ENCODE results near the gene SOWAHA. TPM values are rescaled to one million over a fixed set of nuclear protein-coding genes. Genes with fewer than 3 reads are reported as not detected.

SOWAHA gene
- total RNA-seq, 2 donors from 2014 or later, result 0.13 TPM; not detected in 1

- Histone ChIP-seq H3K36me3 (ENCODE audit: control insufficient read depth, insufficient read depth, low read length) (no peaks in the 10 kb centered on the region), H3K9ac (ENCODE audit: extremely low read depth, low read length, poor library complexity, severe bottlenecking) (no peak overlapping the region), H3K4me3 (ENCODE audit: low read length) (no peak overlapping the region), H3K4me1 (ENCODE audit: control insufficient read depth, insufficient read depth, low read length) (peaks cover 4% of the 10 kb centered on the region), H3K9me3 (ENCODE audit: control insufficient read depth, low read length) (no peaks in the 10 kb centered on the region), H3K27ac (ENCODE audit: low read depth, low read length) (no peak overlapping the region), H3K27me3 (ENCODE audit: control insufficient read depth, insufficient read depth, low read length, poor library complexity, severe bottlenecking) (peaks cover 54% of the 10 kb centered on the region)
- no peak for DNase-seq
- WGBS, 2 experiments (ENCODE audit: insufficient coverage in 1 of 2, insufficient read length in 1 of 2), result 94 to 95% methylated on average over 2 to 3 of the region's 3 CpGs
- no peak for TF ChIP-seq CTCF (conservative IDR thresholded peaks at IDR 0.05)
- Mint-ChIP-seq H3K27me3 (ENCODE audit: insufficient read depth) (peaks cover 45% of the 10 kb centered on the region), H3K4me3 (no peak overlapping the region), H3K4me1 (peaks cover 17% of the 10 kb centered on the region), H3K27ac (no peak overlapping the region), H3K9me3 (no peaks in the 10 kb centered on the region), H3K36me3 (ENCODE audit: low read depth) (peaks cover 3% of the 10 kb centered on the region)
Observed at GRCh38 chr5:132824426-132824825, 11.3 kb downstream of the SOWAHA start.

- Mint-ChIP-seq H3K27ac (peak overlapping the region; percentile 44), H3K9me3 (no peaks in the 10 kb centered on the region), H3K36me3 (ENCODE audit: low read depth) (peaks cover 3% of the 10 kb centered on the region), H3K4me3 (peak overlapping the region; percentile 42), H3K27me3 (ENCODE audit: insufficient read depth) (peaks cover 50% of the 10 kb centered on the region), H3K4me1 (peaks cover 16% of the 10 kb centered on the region)
- no peak overlapping the region for H3K9ac ChIP-seq (ENCODE audit: extremely low read depth, low read length, poor library complexity, severe bottlenecking)
- no peaks in the 10 kb centered on the region for H3K9me3 ChIP-seq (ENCODE audit: control insufficient read depth, low read length)
- no peaks in the 10 kb centered on the region for H3K36me3 ChIP-seq (ENCODE audit: control insufficient read depth, insufficient read depth, low read length)
- no peak overlapping the region for H3K27ac ChIP-seq (ENCODE audit: low read depth, low read length)
- peaks cover 62% of the 10 kb centered on the region for H3K27me3 ChIP-seq (ENCODE audit: control insufficient read depth, insufficient read depth, low read length, poor library complexity, severe bottlenecking)
- 36 to 84% methylated on average over 13 to 71 of the region's 71 CpGs for WGBS, 2 experiments (ENCODE audit: insufficient coverage in 1 of 2, insufficient read length in 1 of 2)
- peak; percentile 85 for DNase-seq
- no peak overlapping the region for H3K4me3 ChIP-seq (ENCODE audit: low read length)
- TF ChIP-seq CTCF (conservative IDR thresholded peaks at IDR 0.05), result no peak
- peaks cover 4% of the 10 kb centered on the region for H3K4me1 ChIP-seq (ENCODE audit: control insufficient read depth, insufficient read depth, low read length)
Observed at GRCh38 chr5:132825033-132825833, 12.1 kb downstream of the SOWAHA start.

DNA sequence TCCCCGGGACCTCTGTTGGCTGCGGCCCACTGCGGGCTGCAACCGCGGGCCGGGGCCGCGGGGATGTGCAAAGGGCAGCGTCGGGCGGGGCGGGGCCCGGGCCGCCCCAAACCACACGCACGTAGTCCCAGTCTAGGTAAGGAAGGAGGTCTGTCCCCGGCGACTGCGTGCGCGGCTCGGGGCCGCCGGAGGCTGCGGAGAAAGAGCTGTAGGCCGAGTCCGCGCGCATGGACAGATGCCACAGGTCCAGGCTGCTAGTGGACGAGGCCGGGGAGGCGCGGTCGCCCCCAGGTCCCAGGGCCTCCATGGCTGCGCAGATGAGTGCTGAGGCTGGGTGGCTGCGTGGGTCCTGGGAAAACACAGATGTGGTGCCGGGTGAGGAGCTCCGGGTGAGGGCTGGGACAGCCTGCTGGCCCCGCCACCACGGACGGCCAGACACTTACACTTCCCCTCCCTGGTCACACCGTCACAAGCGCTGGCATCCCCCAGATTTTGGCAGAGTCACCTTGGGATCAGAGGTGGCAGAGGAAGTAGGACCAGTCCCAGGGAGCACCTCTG, 12.8 kb downstream of the SOWAHA start:
- H3K27me3 Mint-ChIP-seq (ENCODE audit: insufficient read depth), result peaks cover 48% of the 10 kb centered on the region
- no peaks in the 10 kb centered on the region for H3K9me3 Mint-ChIP-seq
- no peak overlapping the region for H3K27ac Mint-ChIP-seq
- Histone ChIP-seq H3K9ac (ENCODE audit: extremely low read depth, low read length, poor library complexity, severe bottlenecking) (no peak overlapping the region), H3K4me1 (ENCODE audit: control insufficient read depth, insufficient read depth, low read length) (peaks cover 4% of the 10 kb centered on the region), H3K36me3 (ENCODE audit: control insufficient read depth, insufficient read depth, low read length) (no peaks in the 10 kb centered on the region), H3K4me3 (ENCODE audit: low read length) (no peak overlapping the region), H3K27ac (ENCODE audit: low read depth, low read length) (no peak overlapping the region), H3K9me3 (ENCODE audit: control insufficient read depth, low read length) (no peaks in the 10 kb centered on the region), H3K27me3 (ENCODE audit: control insufficient read depth, insufficient read depth, low read length, poor library complexity, severe bottlenecking) (peaks cover 65% of the 10 kb centered on the region)
- H3K4me1 Mint-ChIP-seq, result peaks cover 15% of the 10 kb centered on the region
- no peak for TF ChIP-seq CTCF (conservative IDR thresholded peaks at IDR 0.05)
- peak; percentile 81 for DNase-seq
- peaks cover 3% of the 10 kb centered on the region for H3K36me3 Mint-ChIP-seq (ENCODE audit: low read depth)
- H3K4me3 Mint-ChIP-seq, result peak overlapping the region; percentile 42
- 6 to 35% methylated on average over 6 to 43 of the region's 43 CpGs for WGBS, 2 experiments (ENCODE audit: insufficient coverage in 1 of 2, insufficient read length in 1 of 2)
